HEK293 (cell line): Measurements from ENCODE around the gene AKR1B15.

ENCODE experiments used
- CTCF ChIA-PET: fragments of 350-600 bp; formaldehyde crosslinking; extraction: SDS; loops from one replicate; lab custom pipeline; 2021; ENCODE audit warnings: antibody characterized with exemption; lab: Yijun Ruan, JAX
- POLR2A ChIA-PET: fragments of 300-600 bp; formaldehyde crosslinking; extraction: SDS; loops from one replicate; lab custom pipeline; 2020; ENCODE audit warnings: antibody characterized with exemption, inconsistent platforms; lab: Yijun Ruan, JAX
- H3K27ac ChIP-seq: fragments of 200-500 bp; sonication (Bioruptor generic); 2 replicates; pipeline ENCODE4 v1.5.1; 2014; ENCODE audit warnings: low read depth, low read length, control low read depth, inconsistent platforms; ENCODE audit errors: extremely low read depth
- H3K36me3 ChIP-seq, 2 experiments: fragments of 200-500 bp in 1 of 2; sonication (Bioruptor generic) in 1 of 2; 1 replicate in 1 of 2; 2 replicates in 1 of 2; pipeline ENCODE4 v1.5.1; 2014 to 2017; ENCODE audit warnings: inconsistent platforms in 2 of 2, low read length in 2 of 2; ENCODE audit not compliant: control insufficient read depth in 2 of 2, insufficient read depth in 1 of 2
- H3K4me1 ChIP-seq: fragments of 200-500 bp; sonication (Bioruptor generic); 2 replicates; pipeline ENCODE4 v1.5.1; 2014; ENCODE audit warnings: mild to moderate bottlenecking, low read length, inconsistent platforms; ENCODE audit not compliant: control insufficient read depth, insufficient read depth
- H3K4me3 ChIP-seq: 2 replicates; pipeline ENCODE4 v1.5.1; 2011; ENCODE audit warnings: low read depth, mild to moderate bottlenecking, control low read depth, low read length, moderate library complexity
- H3K9me3 ChIP-seq: fragments of 200-500 bp; sonication (Bioruptor generic); 2 replicates; pipeline ENCODE4 v1.5.1; 2014; ENCODE audit warnings: low read depth, low read length, inconsistent platforms; ENCODE audit not compliant: control insufficient read depth, insufficient read depth
- KLF10 ChIP-seq: fragments of 450-650 bp; IDR thresholded peaks from 2 replicates; pipeline ENCODE4 v1.5.1; 2018; ENCODE audit warnings: missing biosample characterization, mild to moderate bottlenecking, missing genetic modification characterization
- SCRT2 ChIP-seq: fragments of 450-650 bp; formaldehyde crosslinking; IDR thresholded peaks from 2 replicates; pipeline ENCODE4 v1.5.1; 2016; ENCODE audit warnings: missing biosample characterization, missing genetic modification characterization
- SP7 ChIP-seq: fragments of 450-650 bp; formaldehyde crosslinking; IDR thresholded peaks from 2 replicates; pipeline ENCODE4 v1.5.1; 2016; ENCODE audit warnings: missing biosample characterization, missing genetic modification characterization
- TSHZ1 ChIP-seq: fragments of 450-650 bp; formaldehyde crosslinking; IDR thresholded peaks from 2 replicates; pipeline ENCODE4 v1.5.1; 2016; ENCODE audit warnings: missing biosample characterization, missing genetic modification characterization, borderline replicate concordance
- ZBTB17 ChIP-seq: fragments of 450-650 bp; formaldehyde crosslinking; IDR thresholded peaks from 2 replicates; pipeline ENCODE4 v1.5.1; 2016; ENCODE audit warnings: missing biosample characterization, missing genetic modification characterization
- ZBTB8A ChIP-seq: fragments of 450-650 bp; formaldehyde crosslinking; IDR thresholded peaks from 2 replicates; pipeline ENCODE4 v1.5.1; 2016; ENCODE audit warnings: missing biosample characterization, missing genetic modification characterization
- ZFP69B ChIP-seq: fragments of 450-650 bp; formaldehyde crosslinking; IDR thresholded peaks from 2 replicates; pipeline ENCODE4 v1.5.1; 2016; ENCODE audit warnings: missing biosample characterization, missing genetic modification characterization
- ZNF112 ChIP-seq: fragments of 450-650 bp; formaldehyde crosslinking; IDR thresholded peaks from 2 replicates; pipeline ENCODE4 v1.5.0; 2017; ENCODE audit warnings: missing biosample characterization, missing genetic modification characterization
- ZNF311 ChIP-seq: fragments of 450-650 bp; formaldehyde crosslinking; IDR thresholded peaks from 2 replicates; pipeline ENCODE4 v1.5.1; 2017; ENCODE audit warnings: missing biosample characterization, missing genetic modification characterization, borderline replicate concordance
- ZNF350 ChIP-seq: fragments of 450-650 bp; formaldehyde crosslinking; IDR thresholded peaks from 2 replicates; pipeline ENCODE4 v1.5.0; 2017; ENCODE audit warnings: missing biosample characterization, mild to moderate bottlenecking, missing genetic modification characterization
- ZNF354C ChIP-seq: fragments of 450-650 bp; formaldehyde crosslinking; IDR thresholded peaks from 2 replicates; pipeline ENCODE4 v1.5.1; 2016; ENCODE audit warnings: missing biosample characterization, missing genetic modification characterization, low read depth, borderline replicate concordance
- ZNF404 ChIP-seq: fragments of 450-650 bp; formaldehyde crosslinking; IDR thresholded peaks from 2 replicates; pipeline ENCODE4 v1.5.1; 2017; ENCODE audit warnings: missing biosample characterization, missing genetic modification characterization
- ZNF488 ChIP-seq: fragments of 450-650 bp; formaldehyde crosslinking; IDR thresholded peaks from 2 replicates; pipeline ENCODE4 v1.5.1; 2016; ENCODE audit warnings: missing biosample characterization, missing genetic modification characterization
- ZNF514 ChIP-seq: fragments of 450-650 bp; formaldehyde crosslinking; IDR thresholded peaks from 2 replicates; pipeline ENCODE4 v1.5.1; 2016; ENCODE audit warnings: missing biosample characterization, missing genetic modification characterization
- ZNF580 ChIP-seq: fragments of 450-650 bp; formaldehyde crosslinking; IDR thresholded peaks from 2 replicates; pipeline ENCODE4 v1.5.1; 2016; ENCODE audit warnings: missing biosample characterization, missing genetic modification characterization
- ZNF843 ChIP-seq: fragments of 450-650 bp; formaldehyde crosslinking; IDR thresholded peaks from 2 replicates; pipeline ENCODE4 v1.5.1; 2016; ENCODE audit warnings: missing biosample characterization, missing genetic modification characterization
- TF ChIP-seq, protein P1 (sequence below): fragments of 450-650 bp; formaldehyde crosslinking; IDR thresholded peaks from 2 replicates; pipeline ENCODE4 v1.5.1; 2016; ENCODE audit warnings: missing biosample characterization, missing genetic modification characterization

Gene AKR1B15

DNA sequence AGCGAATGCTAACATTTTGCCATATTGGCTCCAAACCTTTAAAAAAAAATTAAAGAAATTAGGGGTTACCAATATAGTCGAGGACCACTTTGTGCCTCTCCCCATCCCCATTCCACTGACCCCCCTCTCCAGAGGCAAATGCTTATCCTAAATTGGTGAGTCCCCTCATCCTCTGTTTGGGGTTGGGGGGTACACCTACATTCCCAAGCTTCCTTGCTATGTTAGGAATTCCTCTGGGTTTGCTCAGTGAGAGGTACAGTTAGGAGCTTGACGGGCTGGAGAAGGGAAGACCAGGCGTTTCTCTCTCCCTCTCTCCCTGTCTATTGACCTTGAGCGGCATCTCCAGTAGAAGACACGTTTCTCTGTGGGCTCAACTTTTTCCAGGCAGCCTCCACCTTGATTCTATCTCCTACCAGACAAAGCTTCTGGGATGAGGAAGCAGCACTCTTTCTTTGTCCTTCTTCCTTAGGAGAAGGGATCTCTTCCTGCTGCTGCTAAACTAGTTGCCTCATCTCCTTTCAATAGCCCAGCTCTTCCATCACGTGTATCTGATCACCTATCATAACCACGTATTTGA lies 6.6 kb upstream of the AKR1B15 start:
- no peak for TF ChIP-seq SCRT2 (tag by site-specific recombination)
- TF ChIP-seq ZNF350 (tag by site-specific recombination), result no peak
- TF ChIP-seq ZFP69B (tag by site-specific recombination), result no peak
- TF ChIP-seq, protein P1, sequence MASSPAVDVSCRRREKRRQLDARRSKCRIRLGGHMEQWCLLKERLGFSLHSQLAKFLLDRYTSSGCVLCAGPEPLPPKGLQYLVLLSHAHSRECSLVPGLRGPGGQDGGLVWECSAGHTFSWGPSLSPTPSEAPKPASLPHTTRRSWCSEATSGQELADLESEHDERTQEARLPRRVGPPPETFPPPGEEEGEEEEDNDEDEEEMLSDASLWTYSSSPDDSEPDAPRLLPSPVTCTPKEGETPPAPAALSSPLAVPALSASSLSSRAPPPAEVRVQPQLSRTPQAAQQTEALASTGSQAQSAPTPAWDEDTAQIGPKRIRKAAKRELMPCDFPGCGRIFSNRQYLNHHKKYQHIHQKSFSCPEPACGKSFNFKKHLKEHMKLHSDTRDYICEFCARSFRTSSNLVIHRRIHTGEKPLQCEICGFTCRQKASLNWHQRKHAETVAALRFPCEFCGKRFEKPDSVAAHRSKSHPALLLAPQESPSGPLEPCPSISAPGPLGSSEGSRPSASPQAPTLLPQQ (tag by site-specific recombination), result no peak
- TF ChIP-seq ZNF404 (tag by site-specific recombination), result no peak
- TF ChIP-seq KLF10 (tag by site-specific recombination), result no peak
- no peak for TF ChIP-seq ZNF843 (tag by site-specific recombination)
- TF ChIP-seq ZNF112, result no peak
- POLR2A ChIA-PET, result no interaction called here
- Histone ChIP-seq H3K27ac (no peak overlapping the region), H3K4me1 (no peaks in the 10 kb centered on the region), H3K4me3 (no peak overlapping the region), H3K9me3 (no peaks in the 10 kb centered on the region), H3K36me3 (no peaks in the 10 kb centered on the region)
- CTCF ChIA-PET, result interaction anchor here (1.3 to 1.4 kb wide), 2 partner anchors 13 to 17 kb away, joined by 3 to 4 read pairs; no protein-coding TSS in a partner anchor

- H3K4me1 ChIP-seq, result no peaks in the 10 kb centered on the region
- no peaks in the 10 kb centered on the region for H3K36me3 ChIP-seq
- H3K27ac ChIP-seq, result no peak overlapping the region
- no peaks in the 10 kb centered on the region for H3K9me3 ChIP-seq
- H3K4me3 ChIP-seq, result no peak overlapping the region
- POLR2A ChIA-PET, result no interaction called here
- CTCF ChIA-PET, result interaction anchor here (0.7 to 5.4 kb wide), 6 partner anchors 22 to 114 kb away, joined by 3 to 67 read pairs (median 3); no protein-coding TSS in a partner anchor
- TF ChIP-seq ZNF354C (tag by site-specific recombination) (no peak), TSHZ1 (tag by site-specific recombination) (no peak), ZNF488 (no peak), ZNF311 (tag by site-specific recombination) (no peak), ZBTB8A (tag by site-specific recombination) (no peak), SP7 (tag by site-specific recombination) (no peak), ZBTB17 (tag by site-specific recombination) (no peak), ZNF514 (tag by site-specific recombination) (no peak), ZNF580 (tag by site-specific recombination) (no peak)
- TF ChIP-seq, all 188 proteins: peak for 0
Measured at GRCh38 chr7:134545380-134545779, 3.5 kb upstream of the AKR1B15 start.
